CD14-positive monocyte (primary cell): ENCODE results near the gene RBBP4. TPM values are rescaled to one million over a fixed set of nuclear protein-coding genes. Genes with fewer than 3 reads are reported as not detected.

ENCODE experiments used
- DNase-seq, 3 donors: peaks; one replicate each; pipeline ENCODE4 v3.0.0-alpha.2; 2011 to 2022
- H2AFZ ChIP-seq: 2 replicates; pipeline ENCODE4 v1.6.0; 2012; ENCODE audit warnings: mild to moderate bottlenecking, low read depth, low read length, inconsistent platforms; ENCODE audit not compliant: insufficient read depth, poor library complexity, severe bottlenecking
- H3K27ac ChIP-seq, 2 donors: 1 replicate in 1 of 2; 2 replicates in 1 of 2; pipeline ENCODE4 v1.5.1; 2012 to 2013; ENCODE audit warnings: low read length in 2 of 2, control low read depth in 1 of 2, inconsistent platforms in 1 of 2, low read depth in 1 of 2, mild to moderate bottlenecking in 1 of 2
- H3K27me3 ChIP-seq, 2 donors: one replicate each; pipeline versions ENCODE4 v1.6.0 to v1.6.1; 2011 to 2013; ENCODE audit warnings: low read length in 2 of 2; ENCODE audit not compliant: control insufficient read depth in 2 of 2, insufficient read depth in 2 of 2
- H3K36me3 ChIP-seq, 2 donors: replicated peaks in 1 of 2; 1 replicate in 1 of 2; 2 replicates in 1 of 2; pipeline versions ENCODE4 v1.5.1 to v1.6.1; 2012 to 2013; ENCODE audit warnings: low read length in 2 of 2, control low read depth in 1 of 2, inconsistent platforms in 1 of 2, mild to moderate bottlenecking in 1 of 2; ENCODE audit not compliant: insufficient read depth in 2 of 2, control insufficient read depth in 1 of 2
- H3K4me1 ChIP-seq, 2 donors: 1 replicate in 1 of 2; 2 replicates in 1 of 2; pipeline versions ENCODE4 v1.5.1 to v1.6.1; 2012 to 2013; ENCODE audit warnings: low read length in 2 of 2, control low read depth in 1 of 2, inconsistent platforms in 1 of 2, mild to moderate bottlenecking in 1 of 2, moderate library complexity in 1 of 2; ENCODE audit not compliant: insufficient read depth in 2 of 2, control insufficient read depth in 1 of 2
- H3K4me2 ChIP-seq: replicated peaks from 2 replicates; pipeline ENCODE3; 2012; ENCODE audit warnings: low read length, moderate library complexity, mild to moderate bottlenecking; ENCODE audit not compliant: poor library complexity, severe bottlenecking; ENCODE audit errors: extremely low read depth
- H3K4me3 ChIP-seq, 3 experiments: fragments of 200-600 bp in 1 of 3; sonication (generic) in 1 of 3; replicated peaks in 1 of 3; 1 replicate in 2 of 3; 2 replicates in 1 of 3; pipeline ENCODE4 v1.5.1; 2011 to 2013; ENCODE audit warnings: low read length in 3 of 3, mild to moderate bottlenecking in 3 of 3, control low read depth in 2 of 3, low read depth in 2 of 3, inconsistent platforms in 1 of 3, moderate library complexity in 1 of 3
- H3K79me2 ChIP-seq: 2 replicates; pipeline ENCODE4 v1.6.0; 2012; ENCODE audit warnings: mild to moderate bottlenecking, control low read depth, inconsistent platforms, low read length, moderate library complexity; ENCODE audit not compliant: insufficient read depth
- H3K9ac ChIP-seq: 2 replicates; pipeline ENCODE4 v1.6.0; 2017; ENCODE audit warnings: low read length, mild to moderate bottlenecking; ENCODE audit not compliant: insufficient read depth, poor library complexity, severe bottlenecking
- H3K9me3 ChIP-seq, 2 donors: replicated peaks in 1 of 2; 1 replicate in 1 of 2; 2 replicates in 1 of 2; pipeline versions ENCODE4 v1.5.1 to v1.6.1; 2012 to 2013; ENCODE audit warnings: low read length in 2 of 2, control low read depth in 1 of 2; ENCODE audit not compliant: control insufficient read depth in 1 of 2, insufficient read depth in 1 of 2
- H4K20me1 ChIP-seq: 2 replicates; pipeline ENCODE4 v1.6.0; 2012; ENCODE audit warnings: mild to moderate bottlenecking, low read length, control low read depth, moderate library complexity; ENCODE audit not compliant: insufficient read depth
- H3K27ac Mint-ChIP-seq, 7 donors: one replicate each; pipeline ENCODE4 v1.8.0; 2020; ENCODE audit warnings: mild to moderate bottlenecking in 7 of 7, mixed read lengths in 7 of 7, moderate library complexity in 6 of 7, inconsistent platforms in 2 of 7
- H3K27me3 Mint-ChIP-seq, 3 donors: one replicate each; pipeline ENCODE4 v1.8.0; 2021 to 2022; ENCODE audit warnings: low read depth in 3 of 3, mild to moderate bottlenecking in 3 of 3, mixed read lengths in 3 of 3, moderate library complexity in 3 of 3, inconsistent platforms in 1 of 3
- H3K36me3 Mint-ChIP-seq, 2 donors: one replicate each; pipeline ENCODE4 v1.8.0; 2020; ENCODE audit warnings: mixed read lengths in 2 of 2, inconsistent platforms in 1 of 2, mild to moderate bottlenecking in 1 of 2
- H3K4me1 Mint-ChIP-seq: one replicate; pipeline ENCODE4 v1.8.0; 2020; ENCODE audit warnings: mild to moderate bottlenecking, mixed read lengths
- H3K4me3 Mint-ChIP-seq, 2 donors: one replicate each; pipeline ENCODE4 v1.8.0; 2020; ENCODE audit warnings: mild to moderate bottlenecking in 2 of 2, mixed read lengths in 2 of 2, moderate library complexity in 1 of 2
- H3K9me3 Mint-ChIP-seq, 7 donors: one replicate each; pipeline ENCODE4 v1.8.0; 2020 to 2022; ENCODE audit warnings: mixed read lengths in 7 of 7, mild to moderate bottlenecking in 6 of 7, moderate library complexity in 6 of 7, inconsistent platforms in 2 of 7
- CTCF ChIP-seq: fragments of 200-600 bp; IDR thresholded peaks from one replicate; pipeline ENCODE4 v1.8.0; 2022; ENCODE audit warnings: antibody characterized with exemption, mild to moderate bottlenecking
- WGBS: methylation state at CpG from one replicate; pipeline ENCODE4 v1.1.5; 2013; ENCODE audit warnings: missing lambda C conversion rate; ENCODE audit not compliant: insufficient coverage; 5-methylcytosine and 5-hydroxymethylcytosine counted together
- intact Hi-C, 2 donors: fragments of 100-400 bp; cut with micrococcal nuclease; formaldehyde crosslinking; loops; one replicate each; pipeline versions ENCODE4 v1.15.0 to v1.15.1; 2023
- polyA plus RNA-seq, 3 donors: library from polyadenylated mRNA; depleted of rRNA in 1 of 3; unstranded in 2 of 3; stranded (reverse) in 1 of 3; fragments of 300-500 nt in 2 of 3; fragments of >200 nt in 1 of 3; fragmentation: Illumina TruSeq in 2 of 3; gene quantifications; 1 replicate in 2 of 3; 2 replicates in 1 of 3; pipeline ENCODE4 v1.2.3, GENCODE V29; 2012 to 2021

Gene RBBP4
- polyA plus RNA-seq, 3 donors: 60.6 to 307 (median 274) TPM

DNA sequence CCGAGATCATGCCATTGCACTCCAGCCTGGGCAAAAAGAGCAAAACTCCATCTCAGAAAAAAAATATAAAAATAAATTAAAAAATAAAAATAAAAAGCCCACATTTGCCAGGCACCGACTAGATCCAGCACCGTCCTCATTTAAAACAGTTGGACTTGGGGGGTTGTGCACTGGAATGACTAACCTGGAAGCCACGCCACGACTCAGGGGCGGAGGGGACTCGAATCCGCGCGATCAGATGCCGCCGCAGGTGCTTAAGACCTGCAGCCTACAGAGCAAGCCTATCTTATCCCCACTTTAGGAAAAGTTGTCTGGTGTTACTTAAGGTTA is 39.2 kb upstream of the RBBP4 start:
- peaks cover 13% of the 10 kb centered on the region for H3K4me1 Mint-ChIP-seq
- intact Hi-C loops: no loop called here
- peaks cover 0 to 2% of the 10 kb centered on the region in 2 donors for H3K36me3 Mint-ChIP-seq
- H3K27me3 Mint-ChIP-seq: peaks cover 1 to 6% (median 4%) of the 10 kb centered on the region in 3 donors
- Histone ChIP-seq H3K9ac (peak overlapping the region; percentile 47), H3K36me3 (no peaks in the 10 kb centered on the region), H3K27ac (no peak overlapping the region), H3K4me1 (peaks cover 13 to 14% of the 10 kb centered on the region in 2 donors), H4K20me1 (no peaks in the 10 kb centered on the region), H3K4me2 (peak overlapping the region; percentile 73), H3K79me2 (no peaks in the 10 kb centered on the region), H3K4me3 (peak overlapping the region; percentile 43 to 76 (median 46)), H3K9me3 (no peaks in the 10 kb centered on the region), H2AFZ (peak overlapping the region; percentile 72), H3K27me3 (no peaks in the 10 kb centered on the region)
- H3K9me3 Mint-ChIP-seq: peaks cover 0 to 2% (median 0%) of the 10 kb centered on the region in 7 donors
- WGBS: no CpG with 5 or more reads among the region's 12 CpGs
- H3K4me3 Mint-ChIP-seq: peak overlapping the region; percentile 70 to 89
- DNase-seq: no peak
- peak overlapping the region in 2 of 7 donors; percentile 63 to 68 for H3K27ac Mint-ChIP-seq
- TF ChIP-seq CTCF: no peak

- Histone ChIP-seq H3K4me2 (peak overlapping the region; percentile 73), H3K36me3 (no peaks in the 10 kb centered on the region), H4K20me1 (no peaks in the 10 kb centered on the region), H3K27me3 (no peaks in the 10 kb centered on the region), H3K4me3 (peak overlapping the region; percentile 43 to 76 (median 46)), H3K9ac (peak overlapping the region; percentile 47), H3K27ac (peak overlapping the region in 1 of 2 donors; percentile 26), H3K79me2 (no peaks in the 10 kb centered on the region), H2AFZ (peak overlapping the region; percentile 72), H3K4me1 (peaks cover 13 to 14% of the 10 kb centered on the region in 2 donors), H3K9me3 (no peaks in the 10 kb centered on the region)
- Mint-ChIP-seq H3K9me3 (peaks cover 0 to 2% (median 0%) of the 10 kb centered on the region in 7 donors), H3K4me1 (peaks cover 13% of the 10 kb centered on the region), H3K36me3 (peaks cover 0 to 2% of the 10 kb centered on the region in 2 donors), H3K4me3 (peak overlapping the region; percentile 70 to 89), H3K27ac (peak overlapping the region in 6 of 7 donors; percentile 63 to 70 (median 66)), H3K27me3 (peaks cover 1 to 6% (median 4%) of the 10 kb centered on the region in 3 donors)
- peak; percentile 39 for TF ChIP-seq CTCF
- intact Hi-C loops: no loop called here
- 2% methylated on average over 26 of the region's 35 CpGs for WGBS
- DNase-seq: peak; percentile 72 to 82 (median 80)
Measured at GRCh38 chr1:32612189-32612881, 38.7 kb upstream of the RBBP4 start.
